Measurements from ENCODE around the gene ARHGEF39.

DNA sequence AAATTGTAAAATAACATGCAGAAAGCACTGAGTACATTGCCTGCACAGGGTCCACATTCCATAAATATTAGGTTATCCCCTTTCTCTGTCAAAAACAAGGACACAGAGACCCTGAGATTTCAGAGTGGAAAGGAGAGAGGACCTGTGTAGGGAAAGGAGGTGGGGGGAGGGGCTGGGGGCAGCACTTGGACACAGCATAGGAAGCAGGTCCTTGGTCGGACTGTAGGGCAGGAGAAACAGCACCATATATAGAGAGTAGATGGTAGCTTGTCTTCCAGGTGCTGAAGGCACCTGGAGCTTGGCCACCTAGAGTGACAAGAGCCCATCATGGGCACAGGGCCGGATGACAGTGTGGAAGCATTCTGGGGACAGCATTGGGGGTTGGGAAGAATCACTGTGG is 22.3 kb upstream of the ARHGEF39 start:
- TF ChIP-seq MXI1 (IDR thresholded peaks at IDR 0.05; ENCODE audit: low read depth, low read length) (no peak), RAD21 (IDR thresholded peaks at IDR 0.05; ENCODE audit: insufficient read depth, low read depth, low read length) (no peak), SIN3A (IDR thresholded peaks at IDR 0.05; ENCODE audit: low read depth, low read length) (no peak), MEF2A (IDR thresholded peaks at IDR 0.05; ENCODE audit: insufficient read depth, low read depth, low read length) (no peak), SP1 (IDR thresholded peaks at IDR 0.05; ENCODE audit: low read depth, low read length) (no peak)
